HG02840 (cell line): Measurements from ENCODE around the gene SRRM2.

ENCODE experiments used
- ATAC-seq: cut with Tn5 transposase; IDR thresholded peaks from one replicate; pipeline ENCODE4 v1.9.1; 2021; ENCODE audit warnings: mild to moderate bottlenecking, moderate library complexity, moderate number of reproducible peaks; ENCODE audit not compliant: unreplicated experiment, low FRiP score

Gene SRRM2

GRCh38 chr16:2757344-2757743 lies 4.9 kb downstream of the SRRM2 start:
- ATAC-seq, result no peak

- ATAC-seq, result no peak
These were observed 9.0 kb downstream of the SRRM2 start for GRCh38 chr16:2761472-2761871.

- no peak for ATAC-seq
These were observed 9.6 kb downstream of the SRRM2 start for GRCh38 chr16:2761886-2762583.

GRCh38 chr16:2762711-2763110 lies 10.3 kb downstream of the SRRM2 start:
- no peak for ATAC-seq

GRCh38 chr16:2763173-2763572 lies 10.7 kb downstream of the SRRM2 start:
- ATAC-seq, result no peak

GRCh38 chr16:2764718-2765117 lies 12.3 kb downstream of the SRRM2 start:
- ATAC-seq, result no peak

GRCh38 chr16:2765462-2766404 lies 13.3 kb downstream of the SRRM2 start:
- no peak for ATAC-seq

- no peak for ATAC-seq
These were observed 14.1 kb downstream of the SRRM2 start for GRCh38 chr16:2766430-2767139.

- ATAC-seq, result no peak
These were observed 14.8 kb downstream of the SRRM2 start for GRCh38 chr16:2767140-2767731.

- no peak for ATAC-seq
These were observed 15.5 kb downstream of the SRRM2 start for GRCh38 chr16:2767891-2768290.

- no peak for ATAC-seq
These were observed 16.1 kb downstream of the SRRM2 start for GRCh38 chr16:2768403-2769089.

GRCh38 chr16:2769100-2769529 lies 16.7 kb downstream of the SRRM2 start:
- ATAC-seq, result no peak

- ATAC-seq, result no peak
These were observed 17.2 kb downstream of the SRRM2 start for GRCh38 chr16:2769675-2770056.

- no peak for ATAC-seq
These were observed 17.9 kb downstream of the SRRM2 start for GRCh38 chr16:2770057-2770951.

- ATAC-seq, result no peak
These were observed 19.3 kb downstream of the SRRM2 start for GRCh38 chr16:2771496-2772402.

- ATAC-seq, result no peak
These were observed 20.9 kb downstream of the SRRM2 start for GRCh38 chr16:2773188-2773968.

GRCh38 chr16:2774161-2774891 lies 21.9 kb downstream of the SRRM2 start:
- no peak for ATAC-seq
